Measurements from ENCODE around the gene CD3E. TPM values are rescaled to one million over a fixed set of nuclear protein-coding genes. Genes with fewer than 3 reads are reported as not detected.

Gene CD3E
- total and polyA plus RNA-seq, 2 of the 13 experiments (the other 11 are each of a cell fraction or from before 2014, with no cell fraction given): not detected

- TF ChIP-seq KDM4B (CRISPR knock-in tag; IDR thresholded peaks at IDR 0.05) (no peak), SALL2 (CRISPR knock-in tag; IDR thresholded peaks at IDR 0.05) (no peak), ZNF768 (CRISPR knock-in tag; IDR thresholded peaks at IDR 0.05) (peak; percentile 39; the same call in 1 of the 2 replicates), E2F5 (CRISPR knock-in tag; conservative IDR thresholded peaks at IDR 0.05) (no peak), ZNF12 (CRISPR knock-in tag; IDR thresholded peaks at IDR 0.05) (no peak), ZNF225 (CRISPR knock-in tag; IDR thresholded peaks at IDR 0.05) (no peak), THAP8 (CRISPR knock-in tag; IDR thresholded peaks at IDR 0.05; ENCODE audit: borderline replicate concordance) (no peak), ZNF777 (CRISPR knock-in tag; IDR thresholded peaks at IDR 0.05) (peak; percentile 31), ZNF776 (CRISPR knock-in tag; IDR thresholded peaks at IDR 0.05) (no peak; the same call in 1 of the 2 replicates), ZNF138 (CRISPR knock-in tag; IDR thresholded peaks at IDR 0.05; ENCODE audit: low read depth) (no peak), XRCC5 (optimal IDR thresholded peaks at IDR 0.05; ENCODE audit: low read length) (peak; percentile 75), SOX5 (CRISPR knock-in tag; IDR thresholded peaks at IDR 0.05; ENCODE audit: borderline replicate concordance) (peak; percentile 42; the same call in 1 of the 2 replicates), ZNF724P (CRISPR knock-in tag; IDR thresholded peaks at IDR 0.05; ENCODE audit: borderline replicate concordance) (no peak), SRF (IDR thresholded peaks at IDR 0.05; ENCODE audit: low read depth, low read length) (no peak), ZNF512B (CRISPR knock-in tag; IDR thresholded peaks at IDR 0.05; ENCODE audit: borderline replicate concordance) (no peak), HINFP (CRISPR knock-in tag; IDR thresholded peaks at IDR 0.05; ENCODE audit: low read depth) (no peak), MBD4 (IDR thresholded peaks at IDR 0.05; ENCODE audit: borderline replicate concordance, low read length) (no peak), NR1H2 (CRISPR knock-in tag; IDR thresholded peaks at IDR 0.05; ENCODE audit: borderline replicate concordance, low read depth) (no peak), ESRRA (CRISPR knock-in tag; IDR thresholded peaks at IDR 0.05; ENCODE audit: low read depth) (no peak), SAFB2 (CRISPR knock-in tag; IDR thresholded peaks at IDR 0.05; ENCODE audit: borderline replicate concordance, low read depth) (no peak), SAP130 (CRISPR knock-in tag; IDR thresholded peaks at IDR 0.05; ENCODE audit: low read depth) (peak; percentile 79), ZBTB20 (CRISPR knock-in tag; IDR thresholded peaks at IDR 0.05; ENCODE audit: borderline replicate concordance, low read depth) (peak; percentile 17; the same call in 1 of the 2 replicates), ZNF414 (CRISPR knock-in tag; IDR thresholded peaks at IDR 0.05) (no peak), ZNF282 (IDR thresholded peaks at IDR 0.05; ENCODE audit: partially characterized antibody) (no peak)
These were observed 40.6 kb upstream of the CD3E start, which contains the start of gene MPZL2 (continued) for GRCh38 chr11:118263695-118264568.
